ENCODE data around the gene IGF2BP1.
"Not testable (repeated sequence)": the region's sequence is repeated elsewhere in the genome, so short reads cannot be mapped to it uniquely, and the experiment has no call there.

The IGF2BP1 gene

DNA sequence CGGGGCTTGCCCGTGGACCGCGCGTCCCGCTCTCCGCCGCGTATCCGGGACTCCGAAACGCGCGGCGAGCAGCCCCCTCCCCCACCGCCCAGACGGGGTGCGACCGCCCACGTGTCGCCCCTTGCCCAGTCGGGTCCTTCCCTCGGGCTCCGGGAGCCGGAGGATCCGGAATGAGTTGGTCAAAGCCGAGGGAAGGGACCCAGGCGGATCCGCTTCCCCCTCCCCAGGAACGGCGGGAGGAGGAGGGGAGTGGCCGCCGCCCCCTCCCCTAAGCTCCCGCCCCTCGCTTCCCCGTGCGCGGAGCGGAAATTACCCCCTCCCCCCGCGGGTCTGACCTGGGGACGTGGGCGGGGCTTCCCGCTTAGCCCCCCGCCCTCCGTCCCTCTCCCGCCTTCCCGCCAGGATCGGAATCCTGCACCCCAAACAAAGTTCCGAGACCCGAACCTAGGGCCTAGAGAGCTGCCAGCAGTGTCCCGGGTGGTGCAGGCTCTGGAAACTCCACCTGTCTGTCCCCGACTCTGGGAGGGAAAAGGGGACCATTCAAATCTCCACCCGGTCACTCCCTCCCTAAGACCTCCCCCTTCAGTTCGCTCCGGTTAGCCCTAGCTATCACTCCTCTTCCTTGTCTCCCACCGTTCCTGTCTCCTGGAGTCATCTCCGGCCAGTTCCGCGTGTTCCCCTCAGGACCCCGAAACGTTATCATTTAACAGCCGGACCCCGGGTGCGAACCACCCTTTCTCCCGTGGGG lies 1.0 kb upstream of the IGF2BP1 start:
- DNase-seq: no peak

DNA sequence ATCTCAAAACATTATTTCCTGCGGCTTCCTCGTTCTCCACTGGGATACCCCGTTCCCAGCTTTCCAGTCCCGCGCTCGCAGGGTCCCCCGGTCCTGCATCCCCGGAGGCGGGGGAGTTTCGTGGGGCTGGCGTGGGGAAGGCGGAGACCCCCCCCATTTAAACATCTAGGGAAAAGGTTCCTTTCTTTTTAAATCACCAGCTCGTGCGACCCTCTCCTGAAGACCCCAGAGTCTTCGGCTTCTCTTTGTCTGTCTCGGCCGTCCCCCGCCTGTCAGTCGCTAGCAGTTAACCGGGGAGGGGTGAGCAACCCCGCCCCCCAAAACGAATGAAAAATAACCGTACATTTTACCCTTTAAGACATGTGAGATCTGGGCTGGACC lies 473 bp upstream of the IGF2BP1 start:
- no peak for DNase-seq

DNA sequence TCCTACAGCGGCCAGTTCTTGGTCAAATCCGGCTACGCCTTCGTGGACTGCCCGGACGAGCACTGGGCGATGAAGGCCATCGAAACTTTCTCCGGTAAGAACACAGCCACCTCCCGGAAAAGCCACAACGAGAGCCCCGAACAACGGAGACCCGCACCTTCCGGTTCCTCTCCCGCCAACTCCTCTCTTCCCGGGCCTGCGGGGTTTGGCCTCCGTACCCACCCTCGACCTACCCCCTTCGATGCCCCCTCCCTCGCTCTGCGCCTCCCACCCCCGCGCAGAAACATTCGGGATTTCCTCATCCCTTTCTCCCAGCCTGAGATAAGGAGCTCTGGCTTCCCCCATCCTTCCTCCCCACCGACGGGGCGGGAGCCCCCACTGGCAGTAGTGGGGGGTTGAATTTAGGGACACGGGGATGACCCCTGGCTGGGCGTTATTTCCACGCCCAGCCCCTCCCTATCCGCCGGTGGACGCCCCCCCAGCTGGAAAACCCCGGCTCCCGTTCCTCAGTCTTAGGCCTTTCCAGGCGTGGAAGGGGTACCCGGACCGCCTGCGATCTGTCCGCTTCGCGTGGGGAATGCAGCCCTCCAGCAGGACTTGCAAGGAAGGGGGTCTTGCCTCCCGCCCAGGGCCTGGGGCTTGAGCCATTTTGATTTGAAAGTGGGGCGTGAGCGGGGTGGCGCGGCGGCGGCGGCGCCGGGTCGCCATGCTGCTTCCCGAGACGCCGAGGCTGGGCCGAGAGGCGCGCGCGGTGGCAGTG lies 822 bp downstream of the IGF2BP1 start:
- no peak for DNase-seq

DNA sequence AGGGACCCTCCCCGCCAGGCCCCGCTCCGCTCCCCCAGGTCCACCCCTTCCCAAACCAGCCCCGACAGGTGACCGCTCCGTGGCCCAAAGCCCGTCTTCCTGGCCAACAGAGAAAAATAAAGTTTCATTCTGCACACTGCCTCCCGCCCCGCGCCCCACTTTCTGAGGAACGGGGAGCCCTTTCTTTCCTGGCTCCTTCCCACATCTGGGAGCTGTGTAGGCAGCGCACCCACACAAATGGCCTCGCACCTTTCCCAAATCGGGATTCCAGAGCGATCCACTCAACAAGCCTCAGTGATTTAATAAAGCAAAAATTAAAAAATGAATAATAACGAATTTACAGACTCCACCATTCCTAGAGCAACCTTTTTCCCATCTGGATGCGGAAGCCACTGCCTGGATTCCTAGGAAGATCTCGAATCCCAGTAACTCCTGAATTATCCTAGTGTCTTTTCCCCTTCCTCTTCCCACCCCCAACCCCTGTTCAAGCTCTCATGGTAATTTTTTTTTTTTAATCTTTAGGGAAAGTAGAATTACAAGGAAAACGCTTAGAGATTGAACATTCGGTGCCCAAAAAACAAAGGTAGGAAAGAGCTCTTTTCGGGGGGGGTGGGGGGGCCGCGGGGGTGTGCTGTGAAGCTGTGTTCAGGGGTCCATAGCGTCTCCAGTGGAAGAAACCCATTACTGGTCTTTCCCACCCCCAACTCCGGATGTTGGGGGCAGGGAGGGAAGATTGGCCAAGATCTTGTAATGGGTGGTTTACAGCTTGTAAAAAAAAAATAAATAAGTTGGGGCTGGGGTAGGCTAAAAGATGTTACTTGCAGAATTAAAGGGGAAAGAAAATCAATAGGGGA lies 1.6 kb downstream of the IGF2BP1 start:
- no peak for DNase-seq

DNA sequence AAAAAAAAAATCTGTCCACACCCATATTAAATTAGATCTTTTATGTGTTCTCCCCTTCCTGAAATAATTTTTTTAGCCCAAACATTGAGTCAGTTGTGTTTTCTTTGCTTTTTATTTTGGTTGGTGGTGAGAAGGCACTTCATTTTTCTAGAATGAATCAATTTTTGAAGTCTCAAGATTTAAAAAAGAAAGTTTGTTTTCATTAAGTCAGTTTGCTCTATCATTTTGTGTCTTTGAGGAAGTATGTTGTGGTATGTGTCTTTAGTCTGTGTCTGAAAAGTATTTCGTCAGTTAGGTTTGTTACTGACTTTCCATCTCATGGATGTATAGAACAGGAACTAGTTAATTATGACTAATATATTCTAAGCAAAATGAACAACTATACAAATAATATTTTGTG lies 3.8 kb downstream of the IGF2BP1 start:
- DNase-seq: no peak

DNA sequence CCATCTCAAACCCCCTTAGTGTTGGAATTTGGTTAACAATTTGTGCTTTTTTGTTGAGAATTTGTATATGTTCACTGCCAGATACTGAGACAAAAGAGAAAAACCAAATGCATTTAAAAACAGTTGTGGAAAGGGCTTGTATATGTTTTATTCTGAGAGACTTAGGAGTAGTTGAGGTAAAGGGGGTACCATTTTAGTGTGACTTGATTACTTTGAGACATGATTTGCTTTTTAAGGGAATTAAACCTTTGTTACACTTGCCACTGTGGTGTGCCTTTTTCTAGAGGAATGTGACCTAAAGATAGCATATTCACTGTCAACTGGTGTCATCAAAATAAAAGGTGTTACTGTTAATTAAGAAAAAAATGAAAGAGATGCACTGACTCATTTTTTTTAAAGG lies 4.5 kb downstream of the IGF2BP1 start:
- DNase-seq: no peak

DNA sequence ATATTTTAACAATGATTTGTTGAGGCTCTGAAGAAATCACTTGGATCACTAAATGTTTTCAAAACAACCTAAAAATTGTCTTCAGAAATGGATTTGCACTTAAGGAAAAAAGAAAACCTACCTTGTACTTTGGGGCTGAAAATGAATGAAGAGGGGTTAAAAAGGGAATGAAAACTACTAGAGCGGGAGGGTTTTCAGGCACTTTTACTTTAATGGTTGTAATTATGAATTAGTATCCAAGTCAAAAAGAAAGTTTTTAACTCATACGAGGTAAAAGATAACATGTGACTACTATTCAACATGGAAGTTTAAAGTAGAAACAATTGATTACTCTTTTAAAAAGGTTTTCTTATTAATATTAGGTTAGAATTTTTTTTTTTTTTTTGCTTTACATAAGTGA lies 5.1 kb downstream of the IGF2BP1 start:
- DNase-seq: no peak

DNA sequence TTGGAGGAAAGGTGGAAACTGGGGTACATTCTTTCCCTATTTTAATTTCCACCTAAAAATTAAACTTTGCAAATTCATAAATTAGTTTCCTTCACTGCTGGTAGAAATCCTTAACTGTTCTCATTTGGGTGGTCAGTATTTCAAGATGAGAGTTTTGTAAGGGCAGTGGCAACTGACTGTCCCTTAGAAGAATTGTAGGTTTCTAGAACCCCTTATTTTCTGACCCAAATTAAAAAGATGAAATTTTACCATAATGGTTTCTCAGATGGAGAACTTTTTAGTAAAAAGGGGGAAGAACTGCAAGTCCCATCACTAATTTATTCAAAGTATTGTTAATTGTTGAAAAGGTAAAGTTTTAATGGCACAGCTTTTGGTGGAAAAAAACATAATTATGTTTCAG lies 5.6 kb downstream of the IGF2BP1 start:
- DNase-seq: no peak

DNA sequence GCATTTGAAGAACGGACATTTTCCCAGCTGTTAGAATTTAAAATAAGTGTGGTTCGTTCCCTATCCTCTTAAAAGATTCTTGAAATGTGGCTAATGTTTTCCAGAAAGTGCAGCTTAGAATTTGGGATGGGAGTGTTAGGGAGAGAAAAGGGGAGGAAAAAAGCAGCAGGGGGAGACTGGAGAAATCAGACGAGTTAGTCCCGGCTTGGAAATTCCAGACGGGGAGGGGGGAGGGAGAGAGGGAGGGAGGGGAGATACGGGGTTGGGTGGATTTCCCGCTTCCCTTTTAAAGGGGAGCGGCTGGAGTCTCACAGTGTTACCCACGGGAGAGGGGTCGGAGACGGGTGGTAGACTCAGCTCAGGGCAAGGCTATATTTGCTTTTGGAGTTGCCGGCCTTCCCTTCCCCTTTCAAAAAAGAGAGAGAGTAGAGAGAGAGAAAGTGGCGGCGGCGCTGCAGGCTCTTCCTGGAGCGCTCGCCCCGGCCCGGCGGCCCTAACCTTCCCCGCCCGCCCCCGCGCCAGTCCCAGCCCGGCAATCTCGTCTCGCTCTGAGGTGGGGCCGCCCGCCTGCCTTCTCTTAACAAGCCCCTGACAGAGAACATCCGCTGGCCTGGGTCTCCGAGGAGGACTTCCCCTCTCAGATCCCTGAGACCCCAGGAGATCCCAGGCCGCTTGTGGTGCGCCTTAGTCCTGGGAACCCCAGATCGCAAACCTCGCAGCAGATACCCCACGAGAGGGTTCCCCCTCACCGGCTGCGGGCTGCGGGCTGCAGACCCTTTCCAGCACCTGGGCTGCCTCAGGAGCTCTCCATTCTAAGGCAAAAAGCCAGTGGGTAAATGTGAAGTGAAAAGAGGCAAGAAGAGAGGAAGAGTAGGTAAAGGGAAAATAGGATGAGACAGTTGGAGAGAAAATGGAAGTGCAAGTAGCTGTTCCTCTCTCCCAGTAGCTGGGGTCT lies 6.6 kb downstream of the IGF2BP1 start:
- no peak for DNase-seq

DNA sequence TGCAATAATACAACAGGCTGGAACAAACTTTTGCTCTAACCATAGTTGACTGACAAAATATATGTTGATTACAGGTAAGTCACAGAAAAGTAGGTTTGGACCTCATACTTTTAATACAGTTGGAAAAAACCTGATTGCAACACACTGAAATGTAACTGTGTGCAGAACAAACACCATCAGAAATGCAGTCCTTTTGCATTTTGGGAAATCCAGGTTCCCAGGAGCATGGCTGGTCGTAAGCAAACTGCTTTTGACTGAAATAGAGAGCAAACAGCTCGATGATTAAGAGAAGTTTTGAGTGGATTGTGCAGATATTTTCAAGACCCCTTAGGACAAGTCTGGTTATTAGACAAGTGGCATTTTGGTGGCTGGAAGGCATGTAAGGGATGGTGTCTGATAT lies 8.0 kb downstream of the IGF2BP1 start:
- no peak for DNase-seq

DNA sequence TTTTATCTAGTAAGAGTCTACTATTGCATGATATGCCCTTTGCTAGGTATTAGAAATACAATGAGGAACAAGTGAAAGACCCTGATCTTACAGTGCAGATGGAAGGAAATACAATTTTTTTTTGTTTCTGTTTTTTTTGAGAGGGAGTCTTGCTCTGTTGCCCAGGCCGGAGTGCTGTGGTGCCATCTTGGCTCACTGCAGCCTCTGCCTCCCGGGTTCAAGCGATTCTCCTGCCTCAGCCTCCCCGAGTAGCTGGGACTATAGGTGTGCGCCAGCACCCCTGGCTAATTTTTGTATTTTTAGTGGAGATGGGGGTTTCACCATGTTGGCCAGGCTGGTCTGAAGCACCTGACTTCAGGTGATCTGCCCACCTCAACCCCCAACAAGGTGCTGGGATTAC lies 11.7 kb downstream of the IGF2BP1 start:
- not testable (repeated sequence) for DNase-seq

DNA sequence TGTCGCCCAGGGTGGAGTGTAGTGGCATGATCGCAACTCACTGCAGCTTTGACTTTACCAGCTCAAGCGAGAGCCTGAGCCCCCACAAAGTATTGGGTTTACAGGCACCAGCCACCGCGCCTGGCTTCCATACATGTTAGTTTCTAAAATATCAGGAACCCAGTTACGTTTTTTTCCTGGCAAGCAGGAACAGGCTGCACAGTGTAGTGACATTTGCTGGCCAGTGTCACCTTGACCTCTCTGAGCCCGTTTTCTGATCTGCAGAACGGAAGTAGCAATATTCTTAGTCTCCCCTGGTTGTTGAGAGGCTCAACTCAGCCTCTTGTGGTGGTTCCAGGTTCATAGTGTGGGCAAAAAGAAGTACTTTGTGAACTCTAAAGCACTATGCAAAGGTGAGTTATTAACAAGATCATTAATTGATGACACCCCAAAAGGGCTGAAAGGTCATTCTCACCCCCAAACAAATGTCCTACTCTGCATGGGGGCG lies 15.6 kb downstream of the IGF2BP1 start:
- DNase-seq: no peak

DNA sequence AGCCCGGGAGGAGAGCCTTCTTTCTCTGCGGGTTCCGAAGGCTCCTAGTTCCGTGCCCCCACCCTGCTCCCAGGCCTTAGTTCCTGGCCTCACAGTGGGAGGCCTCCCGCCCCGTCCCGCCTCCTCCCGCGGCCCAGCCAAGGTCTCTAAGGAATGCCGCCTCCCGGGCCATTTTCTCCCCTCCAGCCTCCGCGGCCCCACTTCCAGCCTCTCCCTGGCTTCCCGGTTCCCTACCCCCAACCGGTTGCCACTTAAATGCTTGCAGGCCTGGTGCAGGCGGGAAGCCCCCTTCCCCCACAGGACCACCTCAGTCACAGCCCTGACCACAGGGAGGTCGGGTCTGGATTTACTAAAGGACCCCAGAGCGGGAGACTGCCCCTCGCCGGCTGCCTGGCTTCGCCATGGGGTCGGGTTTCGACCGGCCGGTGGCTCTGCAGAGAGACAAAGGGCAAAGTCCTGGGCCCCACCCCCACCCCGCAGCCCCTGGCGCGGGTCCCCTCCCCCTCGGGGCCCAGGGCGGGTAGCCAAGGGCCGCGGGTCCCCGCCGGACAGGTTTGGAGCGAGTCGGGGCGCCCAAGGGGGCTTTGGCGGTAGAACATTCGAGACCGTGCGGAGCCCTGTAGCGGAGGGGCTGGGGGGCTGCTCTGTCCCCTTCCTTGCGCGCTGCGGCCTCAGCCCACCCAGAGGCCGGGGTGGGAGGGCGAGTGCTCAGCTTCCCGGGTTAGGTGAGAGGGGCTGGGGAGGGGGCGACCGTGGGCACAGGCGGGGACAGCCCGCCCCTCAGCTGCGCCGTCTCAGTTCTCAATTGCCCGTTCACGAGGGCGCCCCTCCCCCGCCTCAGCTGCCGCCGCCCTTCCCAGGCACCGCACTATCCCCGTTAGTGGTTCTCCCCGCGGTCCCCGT lies 16.4 kb downstream of the IGF2BP1 start:
- DNase-seq: no peak

DNA sequence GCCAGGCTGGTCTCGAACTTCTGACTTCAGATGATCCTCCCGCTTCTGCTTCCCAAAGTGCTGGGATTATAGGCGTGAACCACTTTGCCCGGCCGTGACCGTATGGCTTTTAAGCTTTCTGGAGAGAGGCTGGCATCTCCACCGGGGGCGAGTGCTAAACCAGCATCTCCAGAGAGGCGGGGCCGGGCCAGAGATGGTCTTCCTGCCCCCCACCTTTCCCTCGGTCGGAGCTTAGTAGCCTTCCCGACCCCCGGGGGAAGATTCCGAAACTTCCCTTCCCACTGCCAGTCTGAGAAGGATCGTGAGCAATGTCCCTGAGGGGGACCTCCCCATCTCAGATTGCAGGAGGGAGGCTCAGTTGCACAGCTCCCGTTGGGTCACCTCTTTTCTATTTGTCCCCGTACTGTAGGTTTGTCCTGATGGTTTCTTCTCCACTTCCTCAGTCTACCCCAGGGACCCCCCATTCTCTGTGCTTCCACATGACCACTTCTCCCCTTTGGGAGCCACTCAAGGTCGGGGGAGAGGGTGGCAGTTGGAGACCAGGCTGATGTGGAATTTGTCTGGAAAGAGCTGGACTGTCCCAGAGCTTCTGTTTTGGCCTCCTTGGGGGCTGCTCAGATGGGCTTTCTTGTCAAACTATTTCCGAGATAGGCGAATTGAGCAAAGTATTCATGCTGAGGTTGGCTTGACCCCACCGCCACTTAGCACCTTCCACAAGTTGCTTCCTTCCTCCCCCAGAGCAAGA lies 18.2 kb downstream of the IGF2BP1 start:
- no peak for DNase-seq

DNA sequence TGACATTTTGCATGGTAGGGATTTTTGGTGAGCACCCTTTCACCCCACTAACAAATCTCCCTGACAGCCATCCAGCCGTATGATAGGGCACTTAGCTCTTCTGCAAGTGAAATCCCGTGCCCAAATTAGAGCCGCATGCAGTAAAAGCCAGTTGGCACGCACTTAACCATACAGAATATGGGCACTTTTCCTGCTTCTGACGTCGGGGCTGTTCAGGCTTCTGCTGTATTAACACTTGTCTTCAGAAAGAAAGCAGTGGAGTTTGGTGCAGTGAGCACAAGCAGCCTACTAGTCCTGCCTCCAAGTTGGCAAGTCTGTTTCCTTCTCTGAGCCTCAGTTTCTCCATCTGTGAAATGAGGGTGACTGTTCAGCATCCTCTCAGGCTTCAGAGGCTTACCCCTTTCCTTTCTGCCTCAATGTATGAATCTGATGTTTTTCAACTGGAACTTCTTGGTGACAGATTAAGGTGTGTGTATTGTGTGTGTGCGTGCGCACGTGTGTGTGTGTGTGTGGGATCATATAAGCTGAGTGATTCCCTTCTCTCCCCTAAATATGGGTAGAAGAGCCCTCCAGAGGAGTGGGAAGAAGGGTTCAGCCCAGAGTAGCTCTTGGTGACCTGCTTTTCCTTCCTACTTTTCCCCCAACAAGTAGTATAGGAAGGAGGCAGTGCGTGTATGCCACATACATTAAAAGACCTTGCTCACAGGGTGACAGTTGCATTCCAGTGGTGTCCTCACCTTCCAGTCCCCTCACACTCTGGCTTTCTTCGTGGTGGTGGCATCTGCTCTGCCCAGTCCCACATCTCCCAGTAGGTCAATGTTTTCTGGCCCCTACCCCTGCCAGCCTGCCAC lies 19.0 kb downstream of the IGF2BP1 start:
- no peak for DNase-seq

DNA sequence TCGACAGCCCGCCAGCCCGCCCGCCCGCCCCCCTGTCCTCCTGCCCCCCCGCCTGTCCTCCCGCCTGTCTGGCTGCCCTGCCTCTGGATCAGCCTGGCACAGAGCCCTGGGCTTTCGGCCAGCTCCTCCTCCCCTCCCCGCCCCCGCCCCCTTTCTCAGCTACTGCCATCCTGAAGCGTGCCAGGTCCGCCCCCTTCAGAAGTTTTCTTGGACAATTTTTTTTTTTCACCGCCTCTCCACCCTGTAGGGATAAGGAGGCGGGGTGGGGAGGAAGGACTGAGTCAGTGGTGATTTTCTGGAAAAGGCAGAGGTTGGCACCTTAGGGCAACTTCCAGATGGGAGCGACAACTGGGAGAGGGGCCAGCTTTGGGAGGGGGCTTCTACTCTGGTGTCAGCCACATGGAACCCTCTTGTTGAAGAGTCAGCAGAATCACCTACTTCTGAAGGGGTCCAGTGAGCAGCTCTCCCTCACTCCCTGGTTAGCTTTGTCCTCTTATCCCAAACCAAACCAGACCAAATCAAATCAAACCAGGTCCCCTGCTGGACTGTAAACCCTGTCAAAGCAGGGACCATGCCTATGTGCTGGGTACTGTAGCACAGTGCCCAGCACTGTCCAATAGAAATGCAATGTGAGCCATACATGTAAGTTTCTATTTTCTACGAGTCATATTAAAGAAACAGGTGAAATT lies 19.7 kb downstream of the IGF2BP1 start:
- DNase-seq: no peak

DNA sequence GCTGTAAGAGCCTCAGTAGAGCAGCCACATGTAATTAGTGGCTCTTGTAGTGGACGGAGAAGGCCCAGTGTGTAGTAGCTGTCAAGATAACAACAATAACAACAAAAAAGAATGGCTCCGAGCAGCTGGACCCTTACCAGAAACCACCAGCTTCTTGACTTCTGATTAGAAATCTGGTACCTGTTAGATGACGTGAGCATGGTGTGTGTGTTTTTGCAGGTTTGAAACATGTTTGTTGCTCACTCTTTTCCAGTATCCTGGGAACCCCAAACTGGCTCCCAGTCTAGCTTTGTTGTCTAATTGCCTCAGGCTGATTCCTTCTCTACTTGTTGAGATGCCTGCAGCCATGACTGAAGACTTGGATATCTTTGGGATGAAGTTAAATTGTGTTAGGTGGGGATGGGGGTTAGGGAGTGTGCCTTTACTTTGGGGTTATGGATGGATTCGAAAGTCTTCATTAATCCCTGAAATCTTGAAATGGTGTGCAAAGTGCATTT lies 21.0 kb downstream of the IGF2BP1 start:
- DNase-seq: no peak

DNA sequence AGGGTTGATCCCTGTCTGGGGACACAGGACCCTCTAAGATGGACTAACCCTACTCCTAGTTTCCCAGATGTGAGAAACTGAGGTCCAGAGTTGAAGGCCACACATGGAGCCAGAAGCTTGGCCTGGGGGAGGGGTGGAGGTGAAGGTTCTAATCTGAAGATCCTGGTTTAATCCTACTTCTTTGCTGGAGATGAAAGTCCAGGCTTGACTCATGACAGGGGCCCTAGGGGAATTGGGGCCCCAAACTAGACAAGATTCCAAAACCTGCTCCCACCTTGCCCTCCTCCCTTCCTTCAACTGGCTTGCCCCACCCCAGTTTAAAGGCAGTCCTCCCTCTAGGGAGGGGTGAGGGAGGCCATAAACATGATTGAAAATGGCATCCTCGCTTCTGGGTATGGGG lies 21.6 kb downstream of the IGF2BP1 start:
- no peak for DNase-seq

DNA sequence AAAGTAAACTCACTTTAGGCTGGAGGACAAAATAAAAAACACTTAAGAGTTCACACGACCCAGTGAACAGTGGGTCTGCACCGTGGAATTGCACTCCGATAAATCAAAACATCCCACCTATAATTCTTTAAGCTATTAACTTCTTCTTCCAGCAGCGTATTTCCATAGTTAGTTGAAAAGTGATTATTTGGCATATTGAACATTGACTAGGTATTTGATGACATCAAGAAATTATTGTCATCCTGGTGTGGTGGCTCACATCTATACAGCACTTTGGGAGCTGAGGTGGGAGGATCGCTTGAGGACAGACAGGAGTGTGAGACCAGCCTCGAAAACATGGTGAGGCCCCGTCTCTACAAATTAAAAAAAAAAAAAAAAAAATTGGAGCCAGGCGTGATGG lies 23.4 kb downstream of the IGF2BP1 start:
- no peak for DNase-seq

All from hippocampal formation (tissue), 2 donors.